ENCODE results near the gene ADAMTS19. TPM values are rescaled to one million over a fixed set of nuclear protein-coding genes. Genes with fewer than 3 reads are reported as not detected.

The ADAMTS19 gene
- total and polyA plus RNA-seq, 3 experiments from 2014 or later = not detected

GRCh38 chr5:129718471-129719090, 258.5 kb downstream of the ADAMTS19 start:
- no peak overlapping the region for H3K4me3 Mint-ChIP-seq

GRCh38 chr5:129724222-129724621, 264.1 kb downstream of the ADAMTS19 start:
- ChIA-PET POLR2A (no interaction called here), CTCF (no interaction called here)
- H3K9me3 ChIP-seq (ENCODE audit: low read length) = no peaks in the 10 kb centered on the region
- H3K4me1 ChIP-seq (ENCODE audit: insufficient read depth, low read length) = no peaks in the 10 kb centered on the region
- no peaks in the 10 kb centered on the region for H3K36me3 ChIP-seq (ENCODE audit: insufficient read depth, low read length)
- no peak overlapping the region for H3K4me3 ChIP-seq (ENCODE audit: low read length)
- DNase-seq = no peak
- no peak overlapping the region for H3K27ac ChIP-seq (ENCODE audit: low read depth, low read length)
- H3K27me3 ChIP-seq (ENCODE audit: insufficient read depth, low read length, poor library complexity, severe bottlenecking) = no peaks in the 10 kb centered on the region
- H3K9me3 Mint-ChIP-seq = peaks cover 0 to 3% (median 0%) of the 10 kb centered on the region in 5 donors
- no peaks in the 10 kb centered on the region for H3K36me3 Mint-ChIP-seq
- H3K27ac Mint-ChIP-seq = no peak overlapping the region
- H3K4me3 Mint-ChIP-seq = no peak overlapping the region
- H3K4me1 Mint-ChIP-seq = no peaks in the 10 kb centered on the region
- H3K27me3 Mint-ChIP-seq = no peaks in the 10 kb centered on the region

More at GRCh38 chr5:129718471-129719090, 258.5 kb downstream of the ADAMTS19 start:
- H3K36me3 Mint-ChIP-seq = no peaks in the 10 kb centered on the region
- Histone ChIP-seq H3K9me3 (ENCODE audit: low read length) (no peaks in the 10 kb centered on the region), H3K36me3 (ENCODE audit: insufficient read depth, low read length) (no peaks in the 10 kb centered on the region), H3K27ac (ENCODE audit: low read depth, low read length) (no peak overlapping the region), H3K27me3 (ENCODE audit: insufficient read depth, low read length, poor library complexity, severe bottlenecking) (no peaks in the 10 kb centered on the region), H3K4me1 (ENCODE audit: insufficient read depth, low read length) (no peaks in the 10 kb centered on the region), H3K4me3 (ENCODE audit: low read length) (no peak overlapping the region)
- DNase-seq = no peak
- CTCF ChIA-PET = no interaction called here
- H3K9me3 Mint-ChIP-seq = no peaks in the 10 kb centered on the region
- POLR2A ChIA-PET = no interaction called here
- H3K4me1 Mint-ChIP-seq = no peaks in the 10 kb centered on the region
- no peaks in the 10 kb centered on the region for H3K27me3 Mint-ChIP-seq
- H3K27ac Mint-ChIP-seq = no peak overlapping the region

- Histone ChIP-seq H3K4me1 (ENCODE audit: insufficient read depth, low read length) (no peaks in the 10 kb centered on the region), H3K9me3 (ENCODE audit: low read length) (no peaks in the 10 kb centered on the region), H3K4me3 (ENCODE audit: low read length) (no peak overlapping the region), H3K27me3 (ENCODE audit: insufficient read depth, low read length, poor library complexity, severe bottlenecking) (no peaks in the 10 kb centered on the region), H3K36me3 (ENCODE audit: insufficient read depth, low read length) (no peaks in the 10 kb centered on the region), H3K27ac (ENCODE audit: low read depth, low read length) (no peak overlapping the region)
- Mint-ChIP-seq H3K27me3 (no peaks in the 10 kb centered on the region), H3K27ac (no peak overlapping the region), H3K36me3 (no peaks in the 10 kb centered on the region), H3K9me3 (peaks cover 0 to 3% (median 0%) of the 10 kb centered on the region in 5 donors), H3K4me1 (no peaks in the 10 kb centered on the region), H3K4me3 (no peak overlapping the region)
- DNase-seq = no peak
- ChIA-PET CTCF (no interaction called here), POLR2A (no interaction called here)
Observed at GRCh38 chr5:129724647-129725046, 264.5 kb downstream of the ADAMTS19 start.

DNA sequence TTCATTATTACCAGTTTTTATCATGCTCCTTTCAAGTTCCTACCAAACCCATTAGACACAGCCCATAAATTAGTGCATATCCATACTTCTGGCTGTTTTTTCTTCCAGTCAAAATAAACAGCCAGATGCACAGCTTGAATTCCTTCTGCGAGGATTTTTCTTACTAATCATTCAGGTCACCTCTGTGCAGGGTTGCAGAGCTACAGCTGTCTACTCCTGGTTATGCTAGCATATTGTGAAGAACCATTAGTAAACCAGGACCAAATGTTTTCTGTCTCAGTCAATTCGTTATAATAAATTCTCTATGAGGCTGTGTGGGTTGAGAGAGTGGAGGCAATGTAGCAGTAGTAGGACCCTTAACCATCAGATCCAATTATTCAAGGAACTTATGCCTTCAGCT, 279.7 kb downstream of the ADAMTS19 start:
- CTCF ChIA-PET = no interaction called here
- H3K4me3 ChIP-seq (ENCODE audit: low read length) = no peak overlapping the region

GRCh38 chr5:129743541-129744187, 283.6 kb downstream of the ADAMTS19 start:
- Mint-ChIP-seq H3K36me3 (no peaks in the 10 kb centered on the region), H3K27ac (peak overlapping the region in 1 of 8 donors; percentile 52), H3K9me3 (peaks cover 0 to 2% (median 0%) of the 10 kb centered on the region in 5 donors), H3K4me1 (no peaks in the 10 kb centered on the region), H3K4me3 (no peak overlapping the region), H3K27me3 (no peaks in the 10 kb centered on the region)
- H3K27ac ChIP-seq (ENCODE audit: low read depth, low read length) = no peak overlapping the region
- no peak for DNase-seq
- no peaks in the 10 kb centered on the region for H3K36me3 ChIP-seq (ENCODE audit: insufficient read depth, low read length)
- ChIA-PET POLR2A (no interaction called here), CTCF (no interaction called here)
- H3K9me3 ChIP-seq (ENCODE audit: low read length) = no peaks in the 10 kb centered on the region
- no peak overlapping the region for H3K4me3 ChIP-seq (ENCODE audit: low read length)
- H3K4me1 ChIP-seq (ENCODE audit: insufficient read depth, low read length) = no peaks in the 10 kb centered on the region
- H3K27me3 ChIP-seq (ENCODE audit: insufficient read depth, low read length, poor library complexity, severe bottlenecking) = no peaks in the 10 kb centered on the region

More for the DNA sequence above, 279.7 kb downstream of the ADAMTS19 start:
- Mint-ChIP-seq H3K36me3 (no peaks in the 10 kb centered on the region), H3K4me3 (no peak overlapping the region), H3K27ac (no peak overlapping the region), H3K27me3 (no peaks in the 10 kb centered on the region), H3K4me1 (no peaks in the 10 kb centered on the region), H3K9me3 (peaks cover 0 to 2% (median 0%) of the 10 kb centered on the region in 5 donors)
- POLR2A ChIA-PET = no interaction called here
- no peaks in the 10 kb centered on the region for H3K4me1 ChIP-seq (ENCODE audit: insufficient read depth, low read length)
- H3K27me3 ChIP-seq (ENCODE audit: insufficient read depth, low read length, poor library complexity, severe bottlenecking) = no peaks in the 10 kb centered on the region
- no peaks in the 10 kb centered on the region for H3K9me3 ChIP-seq (ENCODE audit: low read length)
- no peaks in the 10 kb centered on the region for H3K36me3 ChIP-seq (ENCODE audit: insufficient read depth, low read length)
- H3K27ac ChIP-seq (ENCODE audit: low read depth, low read length) = no peak overlapping the region
- no peak for DNase-seq

DNA sequence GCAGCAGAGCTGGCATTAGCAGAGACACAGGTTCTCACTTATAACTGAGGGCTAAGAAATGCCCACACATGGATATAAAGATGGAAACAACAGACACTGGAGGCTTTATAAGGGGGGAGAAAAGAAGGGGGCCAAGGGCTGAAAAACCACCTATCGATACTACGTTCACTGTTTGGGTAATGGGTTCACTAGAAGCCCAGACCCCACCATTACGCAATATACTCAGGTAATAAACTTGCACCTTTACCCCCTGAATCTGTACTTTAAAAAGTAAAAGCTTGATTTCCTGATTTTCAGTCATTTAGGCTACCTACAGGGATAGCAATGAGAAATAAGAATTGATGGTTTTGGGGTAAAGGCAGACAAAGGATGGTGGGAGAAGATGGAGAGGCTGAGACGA, 285.9 kb downstream of the ADAMTS19 start:
- Mint-ChIP-seq H3K36me3 (no peaks in the 10 kb centered on the region), H3K27ac (no peak overlapping the region), H3K4me1 (no peaks in the 10 kb centered on the region), H3K4me3 (no peak overlapping the region), H3K27me3 (no peaks in the 10 kb centered on the region), H3K9me3 (peaks cover 0 to 1% (median 0%) of the 10 kb centered on the region in 5 donors)
- Histone ChIP-seq H3K27ac (ENCODE audit: low read depth, low read length) (no peak overlapping the region), H3K36me3 (ENCODE audit: insufficient read depth, low read length) (no peaks in the 10 kb centered on the region), H3K9me3 (ENCODE audit: low read length) (no peaks in the 10 kb centered on the region), H3K27me3 (ENCODE audit: insufficient read depth, low read length, poor library complexity, severe bottlenecking) (no peaks in the 10 kb centered on the region), H3K4me3 (ENCODE audit: low read length) (no peak overlapping the region), H3K4me1 (ENCODE audit: insufficient read depth, low read length) (no peaks in the 10 kb centered on the region)
- POLR2A ChIA-PET = no interaction called here
- no peak for DNase-seq
- CTCF ChIA-PET = no interaction called here

DNA sequence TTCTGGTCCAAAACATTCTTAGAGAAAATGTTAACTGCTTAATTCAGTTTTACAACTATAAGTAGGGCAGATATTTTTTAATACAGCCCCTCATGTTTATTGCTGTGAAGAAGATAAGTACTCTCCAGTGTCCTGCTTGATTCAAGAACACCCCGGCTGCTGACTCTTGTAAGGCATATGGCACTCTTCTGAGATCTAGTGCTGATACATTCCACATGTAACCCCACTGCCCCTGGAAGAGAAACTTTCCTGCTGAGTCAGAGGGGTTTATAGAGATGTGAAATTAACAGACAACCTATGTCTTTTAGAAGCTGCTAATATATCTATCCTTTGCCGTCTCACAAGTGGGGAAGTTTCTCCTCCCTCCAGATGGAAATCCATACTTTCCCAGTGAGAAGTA, 286.8 kb downstream of the ADAMTS19 start:
- ChIA-PET CTCF (no interaction called here), POLR2A (no interaction called here)
- Histone ChIP-seq H3K36me3 (ENCODE audit: insufficient read depth, low read length) (no peaks in the 10 kb centered on the region), H3K9me3 (ENCODE audit: low read length) (no peaks in the 10 kb centered on the region), H3K27ac (ENCODE audit: low read depth, low read length) (no peak overlapping the region), H3K4me1 (ENCODE audit: insufficient read depth, low read length) (no peaks in the 10 kb centered on the region), H3K4me3 (ENCODE audit: low read length) (no peak overlapping the region), H3K27me3 (ENCODE audit: insufficient read depth, low read length, poor library complexity, severe bottlenecking) (no peaks in the 10 kb centered on the region)
- Mint-ChIP-seq H3K9me3 (peaks cover 0 to 1% (median 0%) of the 10 kb centered on the region in 5 donors), H3K27ac (no peak overlapping the region), H3K27me3 (no peaks in the 10 kb centered on the region), H3K4me3 (no peak overlapping the region), H3K4me1 (no peaks in the 10 kb centered on the region), H3K36me3 (no peaks in the 10 kb centered on the region)
- DNase-seq = no peak

GRCh38 chr5:129747572-129748407, 287.7 kb downstream of the ADAMTS19 start, which contains the start of gene MINAR2:
MINAR2 (plus strand) TSS chr5:129748094; CDS start chr5:129748191, 97 bp downstream.
- H3K4me3 Mint-ChIP-seq = peak within 1 kb of the TSS in 1 of 7 donors; percentile 48
- H3K36me3 Mint-ChIP-seq = no peaks in the 10 kb centered on the region
- no peak for DNase-seq
- Histone ChIP-seq H3K4me3 (ENCODE audit: low read length) (no peak within 1 kb of the TSS), H3K9me3 (ENCODE audit: low read length) (no peaks in the 10 kb centered on the region), H3K27ac (ENCODE audit: low read depth, low read length) (no peak within 1 kb of the TSS), H3K27me3 (ENCODE audit: insufficient read depth, low read length, poor library complexity, severe bottlenecking) (no peaks in the 10 kb centered on the region), H3K4me1 (ENCODE audit: insufficient read depth, low read length) (no peaks in the 10 kb centered on the region), H3K36me3 (ENCODE audit: insufficient read depth, low read length) (no peaks in the 10 kb centered on the region)
- H3K27ac Mint-ChIP-seq = no peak within 1 kb of the TSS
- no peaks in the 10 kb centered on the region for H3K9me3 Mint-ChIP-seq
- H3K27me3 Mint-ChIP-seq = no peaks in the 10 kb centered on the region
- ChIA-PET POLR2A (no interaction called here), CTCF (no interaction called here)
- no peaks in the 10 kb centered on the region for H3K4me1 Mint-ChIP-seq
